ENCODE results near the gene DLG2. TPM values are rescaled to one million over a fixed set of nuclear protein-coding genes. Genes with fewer than 3 reads are reported as not detected.

Gene DLG2
- total RNA-seq, 4 donors from 2014 or later: 2.9 to 30.2 (median 22.6) TPM

GRCh38 chr11:84947970-84948580, 679.1 kb downstream of the DLG2 start:
- TF ChIP-seq CTCF (IDR thresholded peaks at IDR 0.05): no peak
- TF ChIP-seq POLR2A (IDR thresholded peaks at IDR 0.05): no peak
- DNase-seq: no peak
- intact Hi-C loops (cut with DNase I; ENCODE audit: low total_unique reads): no loop called here
- Histone ChIP-seq H3K27ac (no peak overlapping the region), H3K36me3 (no peaks in the 10 kb centered on the region), H3K9me3 (no peaks in the 10 kb centered on the region), H3K4me3 (no peak overlapping the region), H3K4me1 (no peaks in the 10 kb centered on the region), H3K27me3 (no peaks in the 10 kb centered on the region)

GRCh38 chr11:84947070-84947469, 680.1 kb downstream of the DLG2 start:
- TF ChIP-seq POLR2A (IDR thresholded peaks at IDR 0.05) (no peak), CTCF (IDR thresholded peaks at IDR 0.05) (no peak)
- Histone ChIP-seq H3K4me1 (no peaks in the 10 kb centered on the region), H3K4me3 (no peak overlapping the region), H3K27me3 (no peaks in the 10 kb centered on the region), H3K36me3 (no peaks in the 10 kb centered on the region), H3K27ac (no peak overlapping the region), H3K9me3 (no peaks in the 10 kb centered on the region)
- intact Hi-C loops (cut with DNase I; ENCODE audit: low total_unique reads): no loop called here
- DNase-seq: no peak

GRCh38 chr11:84930863-84931262, 696.3 kb downstream of the DLG2 start:
- no peak overlapping the region for H3K27ac ChIP-seq
- no peak overlapping the region for H3K4me3 ChIP-seq
- H3K4me1 ChIP-seq: no peaks in the 10 kb centered on the region
- no peaks in the 10 kb centered on the region for H3K36me3 ChIP-seq
- TF ChIP-seq POLR2A (IDR thresholded peaks at IDR 0.05) (no peak), CTCF (IDR thresholded peaks at IDR 0.05) (no peak)
- no peaks in the 10 kb centered on the region for H3K27me3 ChIP-seq
- intact Hi-C loops (cut with DNase I; ENCODE audit: low total_unique reads): no loop called here
- DNase-seq: no peak
- H3K9me3 ChIP-seq: no peaks in the 10 kb centered on the region

GRCh38 chr11:84929738-84930137, 697.4 kb downstream of the DLG2 start:
- Histone ChIP-seq H3K4me1 (no peaks in the 10 kb centered on the region), H3K4me3 (no peak overlapping the region), H3K9me3 (no peaks in the 10 kb centered on the region), H3K27ac (no peak overlapping the region), H3K27me3 (no peaks in the 10 kb centered on the region), H3K36me3 (no peaks in the 10 kb centered on the region)
- DNase-seq: no peak
- intact Hi-C loops (cut with DNase I; ENCODE audit: low total_unique reads): no loop called here
- TF ChIP-seq POLR2A (IDR thresholded peaks at IDR 0.05) (no peak), CTCF (IDR thresholded peaks at IDR 0.05) (no peak)

GRCh38 chr11:84924154-84924692, 702.9 kb downstream of the DLG2 start:
- Histone ChIP-seq H3K9me3 (no peaks in the 10 kb centered on the region), H3K27ac (no peak overlapping the region), H3K4me3 (no peak overlapping the region), H3K27me3 (no peaks in the 10 kb centered on the region), H3K4me1 (no peaks in the 10 kb centered on the region), H3K36me3 (no peaks in the 10 kb centered on the region)
- TF ChIP-seq CTCF (IDR thresholded peaks at IDR 0.05) (no peak), POLR2A (IDR thresholded peaks at IDR 0.05) (no peak)
- DNase-seq: no peak
- intact Hi-C loops (cut with DNase I; ENCODE audit: low total_unique reads): no loop called here

Measured in uterus (tissue), 4 donors.